Neural cell (in vitro differentiated cells): ENCODE measurements around the gene JMJD8. TPM values are rescaled to one million over a fixed set of nuclear protein-coding genes. Genes with fewer than 3 reads are reported as not detected.
A peak's percentile ranks its signal among the peaks of the same experiment; 100 is the strongest.

Experiments used
- H2AFZ ChIP-seq: fragments of 200-600, 300-800 bp; sonication (generic), shearing (Covaris generic); 2 replicates; pipeline ENCODE4 v1.6.0; 2014; ENCODE audit warnings: low read depth, mild to moderate bottlenecking, antibody characterized with exemption, low read length, moderate library complexity
- H3F3A ChIP-seq: fragments of 200-600 bp; shearing (Covaris generic); 2 replicates; pipeline ENCODE4 v1.6.1; 2016; ENCODE audit warnings: mild to moderate bottlenecking, moderate library complexity, mixed read lengths, antibody characterized with exemption, low read length; ENCODE audit not compliant: insufficient read depth, poor library complexity, severe bottlenecking
- H3K27ac ChIP-seq: fragments of 200-600, 300-800 bp; sonication (generic), shearing (Covaris generic); 2 replicates; pipeline ENCODE4 v1.5.1; 2014; ENCODE audit warnings: mild to moderate bottlenecking, low read length, moderate library complexity
- H3K27me3 ChIP-seq: fragments of 300-800, 200-600 bp; sonication (generic), shearing (Covaris generic); 2 replicates; pipeline ENCODE4 v1.6.0; 2014; ENCODE audit warnings: mild to moderate bottlenecking, low read depth, low read length, moderate library complexity; ENCODE audit not compliant: insufficient read depth
- H3K36me3 ChIP-seq: fragments of 300-800, 200-600 bp; sonication (generic), shearing (Covaris generic); 2 replicates; pipeline ENCODE4 v1.5.1; 2014; ENCODE audit warnings: mild to moderate bottlenecking, antibody characterized with exemption, low read length, moderate library complexity; ENCODE audit not compliant: insufficient read depth
- H3K4me2 ChIP-seq: fragments of 300-800, 200-600 bp; sonication (generic), shearing (Covaris generic); 2 replicates; pipeline ENCODE4 v1.6.0; 2014; ENCODE audit warnings: mild to moderate bottlenecking, low read length
- H3K4me3 ChIP-seq: fragments of 300-800, 200-600 bp; sonication (generic), shearing (Covaris generic); 2 replicates; pipeline ENCODE4 v1.5.1; 2014; ENCODE audit warnings: mild to moderate bottlenecking, low read length, moderate library complexity
- H3K79me2 ChIP-seq: fragments of 200-600 bp; shearing (Covaris generic); replicated peaks from 2 replicates; pipeline ENCODE4 v1.6.0; 2014; ENCODE audit warnings: mild to moderate bottlenecking, low read length, moderate library complexity; ENCODE audit not compliant: insufficient read depth
- H3K9ac ChIP-seq: fragments of 300-800, 200-600 bp; sonication (generic), shearing (Covaris generic); 2 replicates; pipeline ENCODE4 v1.6.1; 2016; ENCODE audit warnings: mild to moderate bottlenecking, low read length, mixed read lengths
- H3K9me2 ChIP-seq: fragments of 200-600 bp; shearing (Covaris generic); 2 replicates; pipeline ENCODE4 v1.6.1; 2016; ENCODE audit warnings: mild to moderate bottlenecking, low read length, mixed read lengths; ENCODE audit not compliant: insufficient read depth
- H3K9me3 ChIP-seq: fragments of 200-600, 300-800 bp; sonication (generic), shearing (Covaris generic); 2 replicates; pipeline ENCODE4 v1.6.1; 2016; ENCODE audit warnings: mild to moderate bottlenecking, mixed run types, low read length, moderate library complexity, mixed read lengths
- H4K20me1 ChIP-seq: fragments of 200-600 bp; shearing (Covaris generic); 2 replicates; pipeline ENCODE4 v1.6.1; 2016; ENCODE audit warnings: mild to moderate bottlenecking, mixed run types; ENCODE audit not compliant: insufficient read depth
- EP300 ChIP-seq: fragments of 450-650 bp; conservative IDR thresholded peaks from 2 replicates; pipeline ENCODE4 v1.6.1; 2014; ENCODE audit warnings: antibody characterized with exemption, mild to moderate bottlenecking, moderate library complexity; ENCODE audit not compliant: poor library complexity, severe bottlenecking
- EZH2 ChIP-seq: fragments of 200-600, 300-800 bp; shearing (Covaris generic), sonication (generic); IDR thresholded peaks from 2 replicates; pipeline ENCODE4 v1.6.1; 2014; ENCODE audit warnings: antibody characterized with exemption, low read length, borderline replicate concordance, mild to moderate bottlenecking; ENCODE audit not compliant: insufficient read depth, poor library complexity, severe bottlenecking
- MXI1 ChIP-seq: fragments of 450-650 bp; conservative IDR thresholded peaks from 2 replicates; pipeline ENCODE4 v1.6.1; 2014; ENCODE audit warnings: antibody characterized with exemption, mild to moderate bottlenecking; ENCODE audit not compliant: poor library complexity, severe bottlenecking
- POLR2AphosphoS5 ChIP-seq: IDR thresholded peaks from 2 replicates; pipeline ENCODE4 v1.6.1; 2012
- RAD21 ChIP-seq: fragments of 450-650 bp; conservative IDR thresholded peaks from 2 replicates; pipeline ENCODE4 v1.6.1; 2014; ENCODE audit warnings: antibody characterized with exemption, mild to moderate bottlenecking, moderate library complexity
- SMC3 ChIP-seq: fragments of 450-650 bp; conservative IDR thresholded peaks from 2 replicates; pipeline ENCODE4 v1.6.1; 2014; ENCODE audit warnings: antibody characterized with exemption, mild to moderate bottlenecking, moderate library complexity; ENCODE audit not compliant: poor library complexity
- TAF1 ChIP-seq: IDR thresholded peaks from 2 replicates; pipeline ENCODE4 v1.6.1; 2012; ENCODE audit warnings: low read depth
- polyA plus RNA-seq: library from polyadenylated mRNA; depleted of rRNA; stranded (reverse); fragments of >200 nt; gene quantifications from 2 replicates; pipeline ENCODE4 v1.2.3, GENCODE V29; 2014
- TF ChIP-seq, protein P1 (sequence below): IDR thresholded peaks from 2 replicates; pipeline ENCODE4 v1.6.1; 2012; ENCODE audit warnings: borderline replicate concordance
- TF ChIP-seq, protein P2 (sequence below): fragments of 450-650 bp; IDR thresholded peaks from 2 replicates; pipeline ENCODE4 v1.5.1; 2014; ENCODE audit warnings: antibody characterized with exemption, mild to moderate bottlenecking, moderate library complexity; ENCODE audit not compliant: poor library complexity, severe bottlenecking

Gene JMJD8
- polyA plus RNA-seq, 1 donor from 2014 or later: 44.7 TPM

DNA sequence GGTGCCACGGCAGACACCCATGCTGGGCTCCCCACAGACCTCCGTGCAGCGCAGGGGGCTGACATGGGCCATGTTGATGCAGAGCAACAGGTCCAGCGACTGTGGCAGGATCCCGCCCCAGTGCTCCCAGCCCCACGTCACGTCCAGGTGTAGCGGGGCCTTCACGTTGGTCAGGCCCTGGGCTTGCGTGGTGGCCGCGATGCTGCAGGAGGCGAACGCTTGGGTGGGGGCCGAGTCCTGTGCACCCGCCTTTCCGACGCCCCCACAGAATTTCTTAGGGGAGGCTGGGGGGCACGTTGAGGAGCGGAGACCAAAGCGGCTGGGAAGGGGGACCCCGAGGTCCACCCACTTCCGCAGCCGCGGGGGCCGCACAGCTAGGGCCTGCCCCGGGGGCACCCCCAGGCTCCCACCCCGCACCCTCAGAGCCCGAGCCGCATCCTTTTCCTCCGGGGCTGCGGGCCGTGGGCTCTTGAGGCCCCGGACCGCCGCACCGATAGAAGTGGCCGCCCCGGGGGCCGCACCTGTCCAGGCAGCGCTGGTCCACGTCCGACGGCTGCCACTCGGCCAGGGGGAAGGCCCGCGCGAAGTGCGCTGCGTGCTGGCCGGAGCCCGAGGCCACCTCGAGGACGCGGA lies 48.4 kb downstream of the JMJD8 start:
- no peaks in the 10 kb centered on the region for H3K9me2 ChIP-seq
- H3K9ac ChIP-seq: peak overlapping the region; percentile 87
- H3K79me2 ChIP-seq: no peaks in the 10 kb centered on the region
- no peaks in the 10 kb centered on the region for H4K20me1 ChIP-seq
- peak overlapping the region; percentile 94 for H3K4me3 ChIP-seq
- no peaks in the 10 kb centered on the region for H3K9me3 ChIP-seq
- TF ChIP-seq EP300: no peak
- H3K36me3 ChIP-seq: no peaks in the 10 kb centered on the region
- no peak overlapping the region for H3K4me2 ChIP-seq
- H3K27me3 ChIP-seq: no peaks in the 10 kb centered on the region
- H3F3A ChIP-seq: no peaks in the 10 kb centered on the region
- peak overlapping the region; percentile 93 for H3K27ac ChIP-seq
- no peak overlapping the region for H2AFZ ChIP-seq

DNA sequence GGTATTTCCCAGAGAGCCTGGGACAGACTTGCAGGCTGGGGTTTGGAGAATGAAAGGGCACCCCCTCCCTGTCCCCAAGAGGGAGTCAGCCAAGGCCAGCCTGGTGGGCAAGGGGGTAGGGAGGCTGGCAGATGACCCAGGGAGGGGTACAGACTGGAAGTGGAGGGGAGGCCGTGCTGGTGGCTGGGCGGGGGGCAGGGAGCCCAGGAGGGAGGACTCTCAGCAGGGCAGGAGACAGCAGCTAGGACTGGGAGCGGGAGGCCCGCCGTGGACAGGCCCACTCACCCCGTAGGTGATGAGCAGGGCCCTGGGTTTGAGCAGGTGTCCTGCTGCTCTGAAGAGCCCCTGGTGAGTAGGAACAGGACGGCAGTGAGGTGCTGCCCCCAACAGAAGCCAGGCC lies 49.1 kb downstream of the JMJD8 start:
- Histone ChIP-seq H4K20me1 (no peaks in the 10 kb centered on the region), H3K9me2 (no peaks in the 10 kb centered on the region), H3K79me2 (no peaks in the 10 kb centered on the region), H3F3A (no peaks in the 10 kb centered on the region), H3K4me2 (no peak overlapping the region), H3K27me3 (no peaks in the 10 kb centered on the region), H3K36me3 (no peaks in the 10 kb centered on the region), H3K9me3 (no peaks in the 10 kb centered on the region), H3K4me3 (peak overlapping the region; percentile 94), H3K27ac (no peak overlapping the region), H3K9ac (no peak overlapping the region), H2AFZ (no peak overlapping the region)
- no peak for TF ChIP-seq EZH2
- TF ChIP-seq, protein P1, sequence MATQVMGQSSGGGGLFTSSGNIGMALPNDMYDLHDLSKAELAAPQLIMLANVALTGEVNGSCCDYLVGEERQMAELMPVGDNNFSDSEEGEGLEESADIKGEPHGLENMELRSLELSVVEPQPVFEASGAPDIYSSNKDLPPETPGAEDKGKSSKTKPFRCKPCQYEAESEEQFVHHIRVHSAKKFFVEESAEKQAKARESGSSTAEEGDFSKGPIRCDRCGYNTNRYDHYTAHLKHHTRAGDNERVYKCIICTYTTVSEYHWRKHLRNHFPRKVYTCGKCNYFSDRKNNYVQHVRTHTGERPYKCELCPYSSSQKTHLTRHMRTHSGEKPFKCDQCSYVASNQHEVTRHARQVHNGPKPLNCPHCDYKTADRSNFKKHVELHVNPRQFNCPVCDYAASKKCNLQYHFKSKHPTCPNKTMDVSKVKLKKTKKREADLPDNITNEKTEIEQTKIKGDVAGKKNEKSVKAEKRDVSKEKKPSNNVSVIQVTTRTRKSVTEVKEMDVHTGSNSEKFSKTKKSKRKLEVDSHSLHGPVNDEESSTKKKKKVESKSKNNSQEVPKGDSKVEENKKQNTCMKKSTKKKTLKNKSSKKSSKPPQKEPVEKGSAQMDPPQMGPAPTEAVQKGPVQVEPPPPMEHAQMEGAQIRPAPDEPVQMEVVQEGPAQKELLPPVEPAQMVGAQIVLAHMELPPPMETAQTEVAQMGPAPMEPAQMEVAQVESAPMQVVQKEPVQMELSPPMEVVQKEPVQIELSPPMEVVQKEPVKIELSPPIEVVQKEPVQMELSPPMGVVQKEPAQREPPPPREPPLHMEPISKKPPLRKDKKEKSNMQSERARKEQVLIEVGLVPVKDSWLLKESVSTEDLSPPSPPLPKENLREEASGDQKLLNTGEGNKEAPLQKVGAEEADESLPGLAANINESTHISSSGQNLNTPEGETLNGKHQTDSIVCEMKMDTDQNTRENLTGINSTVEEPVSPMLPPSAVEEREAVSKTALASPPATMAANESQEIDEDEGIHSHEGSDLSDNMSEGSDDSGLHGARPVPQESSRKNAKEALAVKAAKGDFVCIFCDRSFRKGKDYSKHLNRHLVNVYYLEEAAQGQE: no peak
- TF ChIP-seq RAD21: no peak
- no peak for TF ChIP-seq POLR2AphosphoS5
- TF ChIP-seq TAF1: no peak
- TF ChIP-seq, protein P2, sequence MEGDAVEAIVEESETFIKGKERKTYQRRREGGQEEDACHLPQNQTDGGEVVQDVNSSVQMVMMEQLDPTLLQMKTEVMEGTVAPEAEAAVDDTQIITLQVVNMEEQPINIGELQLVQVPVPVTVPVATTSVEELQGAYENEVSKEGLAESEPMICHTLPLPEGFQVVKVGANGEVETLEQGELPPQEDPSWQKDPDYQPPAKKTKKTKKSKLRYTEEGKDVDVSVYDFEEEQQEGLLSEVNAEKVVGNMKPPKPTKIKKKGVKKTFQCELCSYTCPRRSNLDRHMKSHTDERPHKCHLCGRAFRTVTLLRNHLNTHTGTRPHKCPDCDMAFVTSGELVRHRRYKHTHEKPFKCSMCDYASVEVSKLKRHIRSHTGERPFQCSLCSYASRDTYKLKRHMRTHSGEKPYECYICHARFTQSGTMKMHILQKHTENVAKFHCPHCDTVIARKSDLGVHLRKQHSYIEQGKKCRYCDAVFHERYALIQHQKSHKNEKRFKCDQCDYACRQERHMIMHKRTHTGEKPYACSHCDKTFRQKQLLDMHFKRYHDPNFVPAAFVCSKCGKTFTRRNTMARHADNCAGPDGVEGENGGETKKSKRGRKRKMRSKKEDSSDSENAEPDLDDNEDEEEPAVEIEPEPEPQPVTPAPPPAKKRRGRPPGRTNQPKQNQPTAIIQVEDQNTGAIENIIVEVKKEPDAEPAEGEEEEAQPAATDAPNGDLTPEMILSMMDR: no peak
- no peak for TF ChIP-seq EP300
- no peak for TF ChIP-seq MXI1
- TF ChIP-seq SMC3: no peak
